Transverse colon (tissue), 3 donors: ENCODE data around the gene C5AR1.
A peak's percentile ranks its signal among the peaks of the same experiment; 100 is the strongest.

Source experiments
- CTCF ChIP-seq, 5 experiments: fragments of 200-600 bp in 3 of 5; fragments of 450-650 bp in 2 of 5; sonication (generic) in 3 of 5; IDR thresholded peaks; 1 replicate in 2 of 5; 2 replicates in 3 of 5; pipeline ENCODE4 v1.5.1; 2016 to 2017; ENCODE audit warnings: antibody characterized with exemption in 5 of 5, inconsistent platforms in 3 of 5, mild to moderate bottlenecking in 2 of 5, moderate library complexity in 1 of 5
- EP300 ChIP-seq: sonication (generic); formaldehyde crosslinking; IDR thresholded peaks from one replicate; pipeline ENCODE4 v1.6.1; 2017; ENCODE audit warnings: antibody characterized with exemption, low read depth
- POLR2A ChIP-seq: fragments of 450-650 bp; IDR thresholded peaks from one replicate; pipeline ENCODE4 v1.6.1; 2016; ENCODE audit warnings: antibody characterized with exemption, mild to moderate bottlenecking, moderate library complexity

GRCh38 chr19:47273313-47274070 is 36.2 kb upstream of the C5AR1 start:
- TF ChIP-seq EP300: peak; percentile 5
- TF ChIP-seq POLR2A: peak; percentile 97
- TF ChIP-seq CTCF (IDR thresholded peaks at IDR 0.05): no peak
